Measurements from ENCODE around the gene FXYD4.
"Not testable (repeated sequence)": the region's sequence is repeated elsewhere in the genome, so short reads cannot be mapped to it uniquely, and the experiment has no call there.

Gene FXYD4

GRCh38 chr10:43333653-43334052 is 37.8 kb upstream of the FXYD4 start:
- H3K27me3 ChIP-seq (ENCODE audit: control insufficient read depth, insufficient read depth, low read length): no peaks in the 10 kb centered on the region

GRCh38 chr10:43336061-43336460 is 35.4 kb upstream of the FXYD4 start:
- no peak for TF ChIP-seq CTCF (IDR thresholded peaks at IDR 0.05)
- H3K4me3 ChIP-seq (ENCODE audit: low read depth, low read length): no peak overlapping the region
- H3K9ac ChIP-seq: no peak overlapping the region
- no peak overlapping the region for H3K4me2 ChIP-seq (ENCODE audit: low read length)
- H2AFZ ChIP-seq: no peak overlapping the region
- H3K36me3 ChIP-seq (ENCODE audit: control insufficient read depth, insufficient read depth, low read length): no peaks in the 10 kb centered on the region
- H3K27ac ChIP-seq: no peak overlapping the region
- H3K27me3 ChIP-seq (ENCODE audit: control insufficient read depth, insufficient read depth, low read length): no peaks in the 10 kb centered on the region
- no peaks in the 10 kb centered on the region for H3K4me1 ChIP-seq
- H3K79me2 ChIP-seq: no peaks in the 10 kb centered on the region
- H3K9me3 ChIP-seq (ENCODE audit: control insufficient read depth, low read length): no peaks in the 10 kb centered on the region

More at GRCh38 chr10:43333653-43334052, 37.8 kb upstream of the FXYD4 start:
- Histone ChIP-seq H3K79me2 (no peaks in the 10 kb centered on the region), H2AFZ (no peak overlapping the region), H3K4me1 (no peaks in the 10 kb centered on the region), H3K36me3 (ENCODE audit: control insufficient read depth, insufficient read depth, low read length) (no peaks in the 10 kb centered on the region), H3K4me3 (ENCODE audit: low read depth, low read length) (no peak overlapping the region), H3K4me2 (ENCODE audit: low read length) (no peak overlapping the region), H3K27ac (no peak overlapping the region), H3K9ac (no peak overlapping the region), H3K9me3 (ENCODE audit: control insufficient read depth, low read length) (no peaks in the 10 kb centered on the region)
- TF ChIP-seq CTCF (IDR thresholded peaks at IDR 0.05): no peak

GRCh38 chr10:43336641-43337318 is 34.7 kb upstream of the FXYD4 start:
- no peaks in the 10 kb centered on the region for H3K27me3 ChIP-seq (ENCODE audit: control insufficient read depth, insufficient read depth, low read length)
- no peak overlapping the region for H3K4me3 ChIP-seq (ENCODE audit: low read depth, low read length)
- H3K27ac ChIP-seq: no peak overlapping the region
- no peaks in the 10 kb centered on the region for H3K9me3 ChIP-seq (ENCODE audit: control insufficient read depth, low read length)
- H3K4me1 ChIP-seq: no peaks in the 10 kb centered on the region
- H3K36me3 ChIP-seq (ENCODE audit: control insufficient read depth, insufficient read depth, low read length): no peaks in the 10 kb centered on the region
- no peak overlapping the region for H3K4me2 ChIP-seq (ENCODE audit: low read length)
- H2AFZ ChIP-seq: no peak overlapping the region
- H3K9ac ChIP-seq: no peak overlapping the region
- H3K79me2 ChIP-seq: no peaks in the 10 kb centered on the region
- no peak for TF ChIP-seq CTCF (IDR thresholded peaks at IDR 0.05)

- not testable (repeated sequence) for H3K4me1 ChIP-seq; H3K4me2 ChIP-seq (ENCODE audit: low read length); H3K27me3 ChIP-seq (ENCODE audit: control insufficient read depth, insufficient read depth, low read length); H2AFZ ChIP-seq; H3K9me3 ChIP-seq (ENCODE audit: control insufficient read depth, low read length); H3K9ac ChIP-seq; H3K4me3 ChIP-seq (ENCODE audit: low read depth, low read length); H3K27ac ChIP-seq; H3K79me2 ChIP-seq; H3K36me3 ChIP-seq (ENCODE audit: control insufficient read depth, insufficient read depth, low read length)
These were observed 33.9 kb upstream of the FXYD4 start for GRCh38 chr10:43337536-43337935.

- H3K4me3 ChIP-seq (ENCODE audit: low read depth, low read length): no peak overlapping the region
These were observed 33.3 kb upstream of the FXYD4 start for GRCh38 chr10:43338117-43338516.

More at GRCh38 chr10:43338117-43338516, 33.3 kb upstream of the FXYD4 start:
- no peaks in the 10 kb centered on the region for H3K9me3 ChIP-seq (ENCODE audit: control insufficient read depth, low read length)
- no peaks in the 10 kb centered on the region for H3K4me1 ChIP-seq
- no peak overlapping the region for H3K27ac ChIP-seq
- no peak overlapping the region for H3K4me2 ChIP-seq (ENCODE audit: low read length)
- no peaks in the 10 kb centered on the region for H3K79me2 ChIP-seq
- H3K9ac ChIP-seq: no peak overlapping the region
- H3K36me3 ChIP-seq (ENCODE audit: control insufficient read depth, insufficient read depth, low read length): no peaks in the 10 kb centered on the region
- H3K27me3 ChIP-seq (ENCODE audit: control insufficient read depth, insufficient read depth, low read length): no peaks in the 10 kb centered on the region
- TF ChIP-seq CTCF (IDR thresholded peaks at IDR 0.05): no peak
- H2AFZ ChIP-seq: no peak overlapping the region
